ENCODE measurements around the gene CASP9. TPM values are rescaled to one million over a fixed set of nuclear protein-coding genes. Genes with fewer than 3 reads are reported as not detected.

The CASP9 gene
- 4.2 and 6.3 TPM in 2 replicates for total RNA-seq

- no peak for DNase-seq (ENCODE audit: low read depth, low spot score)
Measured at GRCh38 chr1:15524021-15524282, at the start of gene CASP9. Gene CASP9, minus strand, starts transcription at chr1:15524215. Its CDS starts 15 bp downstream, at chr1:15524200.

GRCh38 chr1:15573477-15573876 is 49.5 kb upstream of the CASP9 start:
- DNase-seq (ENCODE audit: low read depth, low spot score), result no peak

- DNase-seq (ENCODE audit: low read depth, low spot score), result no peak
Measured at GRCh38 chr1:15571266-15571665, 47.3 kb upstream of the CASP9 start.

- DNase-seq (ENCODE audit: low read depth, low spot score), result no peak
Measured at GRCh38 chr1:15570861-15571260, 46.8 kb upstream of the CASP9 start.

GRCh38 chr1:15568387-15569073 is 44.5 kb upstream of the CASP9 start:
- DNase-seq (ENCODE audit: low read depth, low spot score), result no peak

GRCh38 chr1:15559189-15559810 is 35.3 kb upstream of the CASP9 start:
- DNase-seq (ENCODE audit: low read depth, low spot score), result no peak

- no peak for DNase-seq (ENCODE audit: low read depth, low spot score)
Measured at GRCh38 chr1:15558516-15558915, 34.5 kb upstream of the CASP9 start.

GRCh38 chr1:15557594-15557993 is 33.6 kb upstream of the CASP9 start:
- DNase-seq (ENCODE audit: low read depth, low spot score), result no peak

GRCh38 chr1:15557008-15557407 is 33.0 kb upstream of the CASP9 start:
- no peak for DNase-seq (ENCODE audit: low read depth, low spot score)

- no peak for DNase-seq (ENCODE audit: low read depth, low spot score)
Measured at GRCh38 chr1:15550573-15550972, 26.6 kb upstream of the CASP9 start.

GRCh38 chr1:15546641-15547040 is 22.6 kb upstream of the CASP9 start:
- DNase-seq (ENCODE audit: low read depth, low spot score), result no peak

GRCh38 chr1:15543589-15544568 is 19.9 kb upstream of the CASP9 start:
- no peak for DNase-seq (ENCODE audit: low read depth, low spot score)

- DNase-seq (ENCODE audit: low read depth, low spot score), result no peak
Measured at GRCh38 chr1:15543251-15543588, 19.2 kb upstream of the CASP9 start.

GRCh38 chr1:15542388-15543250 is 18.6 kb upstream of the CASP9 start:
- no peak for DNase-seq (ENCODE audit: low read depth, low spot score)

GRCh38 chr1:15541231-15541792 is 17.3 kb upstream of the CASP9 start:
- DNase-seq (ENCODE audit: low read depth, low spot score), result no peak

- DNase-seq (ENCODE audit: low read depth, low spot score), result no peak
Measured at GRCh38 chr1:15540186-15540585, 16.2 kb upstream of the CASP9 start.

- DNase-seq (ENCODE audit: low read depth, low spot score), result no peak
Measured at GRCh38 chr1:15538771-15539170, 14.8 kb upstream of the CASP9 start.

- DNase-seq (ENCODE audit: low read depth, low spot score), result no peak
Measured at GRCh38 chr1:15531682-15532081, 7.7 kb upstream of the CASP9 start.

GRCh38 chr1:15531003-15531402 is 7.0 kb upstream of the CASP9 start:
- DNase-seq (ENCODE audit: low read depth, low spot score), result no peak

- peak; percentile 100 for DNase-seq (ENCODE audit: low read depth, low spot score)
Measured at GRCh38 chr1:15526490-15527339, 2.7 kb upstream of the CASP9 start, which contains the start of gene DNAJC16. Gene DNAJC16, plus strand, starts transcription at chr1:15526848. Its CDS starts 2,258 bp downstream, at chr1:15529106.

Data from pulmonary artery endothelial cell (primary cell).